ENCODE results near the gene IPO4. TPM values are rescaled to one million over a fixed set of nuclear protein-coding genes. Genes with fewer than 3 reads are reported as not detected.

IPO4 gene
- total and polyA plus RNA-seq, 2 experiments from 2014 or later: 34.2 to 105 TPM

DNA sequence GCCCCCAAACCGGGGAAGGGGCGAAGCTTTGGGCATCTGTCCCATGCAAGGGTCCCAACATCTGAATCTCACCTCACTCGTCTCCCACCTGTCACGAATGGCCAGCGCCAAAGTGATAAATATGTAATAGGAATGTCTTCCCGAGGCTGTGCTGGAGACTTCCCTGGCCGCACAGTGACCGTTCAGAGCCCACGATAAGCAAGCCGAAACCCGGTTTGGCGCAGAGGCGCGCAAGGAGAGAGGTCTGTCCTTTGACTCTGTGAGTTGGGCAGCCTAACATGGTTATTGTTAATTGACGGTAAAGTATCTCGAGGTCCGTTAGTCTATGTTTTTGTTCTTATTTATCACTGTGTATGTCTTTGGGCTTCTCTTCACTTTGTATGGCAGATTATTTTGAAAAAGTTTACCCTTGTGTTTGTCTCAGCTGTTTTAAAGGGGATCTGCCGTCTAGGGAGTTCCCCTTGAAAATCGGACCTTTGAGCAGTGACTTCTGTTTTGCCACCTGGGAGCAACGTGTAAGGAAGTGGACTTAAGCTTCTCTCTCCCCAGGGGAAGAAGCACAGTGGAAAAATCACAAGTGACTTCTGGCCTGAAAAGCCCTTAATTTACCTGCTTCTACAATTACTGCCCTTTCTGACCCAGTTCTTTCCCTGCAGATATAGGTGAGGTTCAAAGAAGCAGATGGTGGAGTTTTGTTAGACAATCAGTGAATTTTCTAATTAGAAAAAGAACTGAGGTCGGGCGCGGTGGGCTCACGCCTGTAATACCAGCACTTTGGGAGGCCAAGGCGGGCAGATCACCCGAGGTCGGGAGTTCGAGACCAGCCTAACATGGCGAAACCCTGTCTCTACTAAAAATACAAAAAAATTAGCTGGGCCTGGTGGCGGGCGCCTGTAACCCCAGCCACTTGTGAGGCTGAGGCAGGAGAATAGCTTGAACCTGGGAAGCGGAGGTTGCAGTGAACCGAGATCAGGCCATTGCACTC, 7.7 kb upstream of the IPO4 start:
- Histone ChIP-seq H3K79me2 (replicated peaks; ENCODE audit: insufficient read depth) (0 out of 2 replicates have a peak, but pooled peaks cover 6% of the 10 kb centered on the region), H3K27me3 (ENCODE audit: insufficient read depth) (no peaks in the 10 kb centered on the region), H2AFZ (peak overlapping the region; percentile 90), H3K36me3 (ENCODE audit: insufficient read depth) (0 out of 2 replicates have a peak, but pooled peaks cover 4% of the 10 kb centered on the region), H3K9me2 (ENCODE audit: insufficient read depth) (no peaks in the 10 kb centered on the region), H3K27ac (ENCODE audit: low read depth) (peak overlapping the region; percentile 97; the same call in 1 of the 2 replicates), H3F3A (replicated peaks; ENCODE audit: low read depth) (peaks cover 19% of the 10 kb centered on the region), H3K4me3 (peak overlapping the region; percentile 95), H4K20me1 (replicated peaks; ENCODE audit: insufficient read depth) (no peaks in the 10 kb centered on the region; the same call in 1 of the 2 replicates), H3K4me2 (peak overlapping the region; percentile 90), H3K4me1 (ENCODE audit: insufficient read depth) (peaks cover 6% of the 10 kb centered on the region; the same call in 1 of the 2 replicates)
- H3K27me3 Mint-ChIP-seq (ENCODE audit: insufficient read depth, low read depth, poor library complexity): peaks cover 18% of the 10 kb centered on the region
- ATAC-seq: peak; percentile 27
- H3K4me1 Mint-ChIP-seq: peaks cover 26% of the 10 kb centered on the region
- TF ChIP-seq ZNF331 (CRISPR knock-in tag; IDR thresholded peaks at IDR 0.05; ENCODE audit: low read depth) (no peak), CREB1 (CRISPR knock-in tag; IDR thresholded peaks at IDR 0.05; ENCODE audit: low read depth) (no peak), STAT1 (IDR thresholded peaks at IDR 0.05; ENCODE audit: unreplicated experiment) (no peak), EZH2phosphoT487 (IDR thresholded peaks at IDR 0.05; ENCODE audit: unreplicated experiment) (no peak), ZNF114 (CRISPR knock-in tag; IDR thresholded peaks at IDR 0.05) (no peak), EZH2 (IDR thresholded peaks at IDR 0.05; ENCODE audit: low read depth, unreplicated experiment) (no peak), POLR2AphosphoS5 (IDR thresholded peaks at IDR 0.05; ENCODE audit: low read depth) (no peak), JUNB (IDR thresholded peaks at IDR 0.05; ENCODE audit: unreplicated experiment) (no peak), NANOG (IDR thresholded peaks at IDR 0.05; ENCODE audit: borderline replicate concordance) (no peak)
- TF ChIP-seq, protein P1, sequence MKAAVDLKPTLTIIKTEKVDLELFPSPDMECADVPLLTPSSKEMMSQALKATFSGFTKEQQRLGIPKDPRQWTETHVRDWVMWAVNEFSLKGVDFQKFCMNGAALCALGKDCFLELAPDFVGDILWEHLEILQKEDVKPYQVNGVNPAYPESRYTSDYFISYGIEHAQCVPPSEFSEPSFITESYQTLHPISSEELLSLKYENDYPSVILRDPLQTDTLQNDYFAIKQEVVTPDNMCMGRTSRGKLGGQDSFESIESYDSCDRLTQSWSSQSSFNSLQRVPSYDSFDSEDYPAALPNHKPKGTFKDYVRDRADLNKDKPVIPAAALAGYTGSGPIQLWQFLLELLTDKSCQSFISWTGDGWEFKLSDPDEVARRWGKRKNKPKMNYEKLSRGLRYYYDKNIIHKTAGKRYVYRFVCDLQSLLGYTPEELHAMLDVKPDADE (IDR thresholded peaks at IDR 0.05): no peak
- TF ChIP-seq, protein P2, sequence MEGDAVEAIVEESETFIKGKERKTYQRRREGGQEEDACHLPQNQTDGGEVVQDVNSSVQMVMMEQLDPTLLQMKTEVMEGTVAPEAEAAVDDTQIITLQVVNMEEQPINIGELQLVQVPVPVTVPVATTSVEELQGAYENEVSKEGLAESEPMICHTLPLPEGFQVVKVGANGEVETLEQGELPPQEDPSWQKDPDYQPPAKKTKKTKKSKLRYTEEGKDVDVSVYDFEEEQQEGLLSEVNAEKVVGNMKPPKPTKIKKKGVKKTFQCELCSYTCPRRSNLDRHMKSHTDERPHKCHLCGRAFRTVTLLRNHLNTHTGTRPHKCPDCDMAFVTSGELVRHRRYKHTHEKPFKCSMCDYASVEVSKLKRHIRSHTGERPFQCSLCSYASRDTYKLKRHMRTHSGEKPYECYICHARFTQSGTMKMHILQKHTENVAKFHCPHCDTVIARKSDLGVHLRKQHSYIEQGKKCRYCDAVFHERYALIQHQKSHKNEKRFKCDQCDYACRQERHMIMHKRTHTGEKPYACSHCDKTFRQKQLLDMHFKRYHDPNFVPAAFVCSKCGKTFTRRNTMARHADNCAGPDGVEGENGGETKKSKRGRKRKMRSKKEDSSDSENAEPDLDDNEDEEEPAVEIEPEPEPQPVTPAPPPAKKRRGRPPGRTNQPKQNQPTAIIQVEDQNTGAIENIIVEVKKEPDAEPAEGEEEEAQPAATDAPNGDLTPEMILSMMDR (conservative IDR thresholded peaks at IDR 0.05; ENCODE audit: low read depth in 2 of 2): no peak
- TF ChIP-seq, protein P3, sequence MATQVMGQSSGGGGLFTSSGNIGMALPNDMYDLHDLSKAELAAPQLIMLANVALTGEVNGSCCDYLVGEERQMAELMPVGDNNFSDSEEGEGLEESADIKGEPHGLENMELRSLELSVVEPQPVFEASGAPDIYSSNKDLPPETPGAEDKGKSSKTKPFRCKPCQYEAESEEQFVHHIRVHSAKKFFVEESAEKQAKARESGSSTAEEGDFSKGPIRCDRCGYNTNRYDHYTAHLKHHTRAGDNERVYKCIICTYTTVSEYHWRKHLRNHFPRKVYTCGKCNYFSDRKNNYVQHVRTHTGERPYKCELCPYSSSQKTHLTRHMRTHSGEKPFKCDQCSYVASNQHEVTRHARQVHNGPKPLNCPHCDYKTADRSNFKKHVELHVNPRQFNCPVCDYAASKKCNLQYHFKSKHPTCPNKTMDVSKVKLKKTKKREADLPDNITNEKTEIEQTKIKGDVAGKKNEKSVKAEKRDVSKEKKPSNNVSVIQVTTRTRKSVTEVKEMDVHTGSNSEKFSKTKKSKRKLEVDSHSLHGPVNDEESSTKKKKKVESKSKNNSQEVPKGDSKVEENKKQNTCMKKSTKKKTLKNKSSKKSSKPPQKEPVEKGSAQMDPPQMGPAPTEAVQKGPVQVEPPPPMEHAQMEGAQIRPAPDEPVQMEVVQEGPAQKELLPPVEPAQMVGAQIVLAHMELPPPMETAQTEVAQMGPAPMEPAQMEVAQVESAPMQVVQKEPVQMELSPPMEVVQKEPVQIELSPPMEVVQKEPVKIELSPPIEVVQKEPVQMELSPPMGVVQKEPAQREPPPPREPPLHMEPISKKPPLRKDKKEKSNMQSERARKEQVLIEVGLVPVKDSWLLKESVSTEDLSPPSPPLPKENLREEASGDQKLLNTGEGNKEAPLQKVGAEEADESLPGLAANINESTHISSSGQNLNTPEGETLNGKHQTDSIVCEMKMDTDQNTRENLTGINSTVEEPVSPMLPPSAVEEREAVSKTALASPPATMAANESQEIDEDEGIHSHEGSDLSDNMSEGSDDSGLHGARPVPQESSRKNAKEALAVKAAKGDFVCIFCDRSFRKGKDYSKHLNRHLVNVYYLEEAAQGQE (IDR thresholded peaks at IDR 0.05; ENCODE audit: unreplicated experiment): no peak
- TF ChIP-seq, protein P4, sequence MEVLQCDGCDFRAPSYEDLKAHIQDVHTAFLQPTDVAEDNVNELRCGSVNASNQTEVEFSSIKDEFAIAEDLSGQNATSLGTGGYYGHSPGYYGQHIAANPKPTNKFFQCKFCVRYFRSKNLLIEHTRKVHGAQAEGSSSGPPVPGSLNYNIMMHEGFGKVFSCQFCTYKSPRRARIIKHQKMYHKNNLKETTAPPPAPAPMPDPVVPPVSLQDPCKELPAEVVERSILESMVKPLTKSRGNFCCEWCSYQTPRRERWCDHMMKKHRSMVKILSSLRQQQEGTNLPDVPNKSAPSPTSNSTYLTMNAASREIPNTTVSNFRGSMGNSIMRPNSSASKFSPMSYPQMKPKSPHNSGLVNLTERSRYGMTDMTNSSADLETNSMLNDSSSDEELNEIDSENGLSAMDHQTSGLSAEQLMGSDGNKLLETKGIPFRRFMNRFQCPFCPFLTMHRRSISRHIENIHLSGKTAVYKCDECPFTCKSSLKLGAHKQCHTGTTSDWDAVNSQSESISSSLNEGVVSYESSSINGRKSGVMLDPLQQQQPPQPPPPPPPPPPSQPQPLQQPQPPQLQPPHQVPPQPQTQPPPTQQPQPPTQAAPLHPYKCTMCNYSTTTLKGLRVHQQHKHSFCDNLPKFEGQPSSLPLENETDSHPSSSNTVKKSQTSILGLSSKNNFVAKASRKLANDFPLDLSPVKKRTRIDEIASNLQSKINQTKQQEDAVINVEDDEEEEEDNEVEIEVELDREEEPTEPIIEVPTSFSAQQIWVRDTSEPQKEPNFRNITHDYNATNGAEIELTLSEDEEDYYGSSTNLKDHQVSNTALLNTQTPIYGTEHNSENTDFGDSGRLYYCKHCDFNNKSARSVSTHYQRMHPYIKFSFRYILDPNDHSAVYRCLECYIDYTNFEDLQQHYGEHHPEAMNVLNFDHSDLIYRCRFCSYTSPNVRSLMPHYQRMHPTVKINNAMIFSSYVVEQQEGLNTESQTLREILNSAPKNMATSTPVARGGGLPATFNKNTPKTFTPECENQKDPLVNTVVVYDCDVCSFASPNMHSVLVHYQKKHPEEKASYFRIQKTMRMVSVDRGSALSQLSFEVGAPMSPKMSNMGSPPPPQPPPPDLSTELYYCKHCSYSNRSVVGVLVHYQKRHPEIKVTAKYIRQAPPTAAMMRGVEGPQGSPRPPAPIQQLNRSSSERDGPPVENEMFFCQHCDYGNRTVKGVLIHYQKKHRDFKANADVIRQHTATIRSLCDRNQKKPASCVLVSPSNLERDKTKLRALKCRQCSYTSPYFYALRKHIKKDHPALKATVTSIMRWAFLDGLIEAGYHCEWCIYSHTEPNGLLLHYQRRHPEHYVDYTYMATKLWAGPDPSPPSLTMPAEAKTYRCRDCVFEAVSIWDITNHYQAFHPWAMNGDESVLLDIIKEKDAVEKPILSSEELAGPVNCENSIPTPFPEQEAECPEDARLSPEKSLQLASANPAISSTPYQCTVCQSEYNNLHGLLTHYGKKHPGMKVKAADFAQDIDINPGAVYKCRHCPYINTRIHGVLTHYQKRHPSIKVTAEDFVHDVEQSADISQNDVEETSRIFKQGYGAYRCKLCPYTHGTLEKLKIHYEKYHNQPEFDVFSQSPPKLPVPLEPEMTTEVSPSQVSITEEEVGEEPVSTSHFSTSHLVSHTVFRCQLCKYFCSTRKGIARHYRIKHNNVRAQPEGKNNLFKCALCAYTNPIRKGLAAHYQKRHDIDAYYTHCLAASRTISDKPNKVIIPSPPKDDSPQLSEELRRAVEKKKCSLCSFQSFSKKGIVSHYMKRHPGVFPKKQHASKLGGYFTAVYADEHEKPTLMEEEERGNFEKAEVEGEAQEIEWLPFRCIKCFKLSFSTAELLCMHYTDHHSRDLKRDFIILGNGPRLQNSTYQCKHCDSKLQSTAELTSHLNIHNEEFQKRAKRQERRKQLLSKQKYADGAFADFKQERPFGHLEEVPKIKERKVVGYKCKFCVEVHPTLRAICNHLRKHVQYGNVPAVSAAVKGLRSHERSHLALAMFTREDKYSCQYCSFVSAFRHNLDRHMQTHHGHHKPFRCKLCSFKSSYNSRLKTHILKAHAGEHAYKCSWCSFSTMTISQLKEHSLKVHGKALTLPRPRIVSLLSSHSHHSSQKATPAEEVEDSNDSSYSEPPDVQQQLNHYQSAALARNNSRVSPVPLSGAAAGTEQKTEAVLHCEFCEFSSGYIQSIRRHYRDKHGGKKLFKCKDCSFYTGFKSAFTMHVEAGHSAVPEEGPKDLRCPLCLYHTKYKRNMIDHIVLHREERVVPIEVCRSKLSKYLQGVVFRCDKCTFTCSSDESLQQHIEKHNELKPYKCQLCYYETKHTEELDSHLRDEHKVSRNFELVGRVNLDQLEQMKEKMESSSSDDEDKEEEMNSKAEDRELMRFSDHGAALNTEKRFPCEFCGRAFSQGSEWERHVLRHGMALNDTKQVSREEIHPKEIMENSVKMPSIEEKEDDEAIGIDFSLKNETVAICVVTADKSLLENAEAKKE (CRISPR knock-in tag; IDR thresholded peaks at IDR 0.05): no peak
- peaks cover 58% of the 10 kb centered on the region for H3K36me3 Mint-ChIP-seq (ENCODE audit: low read depth)
- DNase-seq (ENCODE audit: low spot score): peak; percentile 57
- peaks cover 21% of the 10 kb centered on the region for H3K9me3 Mint-ChIP-seq
- H3K4me3 Mint-ChIP-seq: peak overlapping the region; percentile 91
- H3K27ac Mint-ChIP-seq: peak overlapping the region; percentile 63
